SK-N-SH (cell line): ENCODE results near the gene CDH4. TPM values are rescaled to one million over a fixed set of nuclear protein-coding genes. Genes with fewer than 3 reads are reported as not detected.

Source experiments
- CTCF ChIA-PET: fragments of 300-600, 350-600 bp; formaldehyde crosslinking; extraction: SDS; loops from one replicate; lab custom pipeline; 2021; lab: Yijun Ruan, JAX
- POLR2A ChIA-PET: fragments of 350-600 bp; sonication (Branson Sonifier 250); formaldehyde crosslinking; extraction: SDS; loops from one replicate; lab custom pipeline; 2020; ENCODE audit warnings: antibody characterized with exemption, inconsistent platforms; lab: Yijun Ruan, JAX
- DNase-seq: peaks from one replicate; pipeline ENCODE4 v3.0.0; 2012
- H2AFZ ChIP-seq: fragments of 200-600 bp; sonication (generic); 2 replicates; pipeline ENCODE4 v1.8.1; 2016; ENCODE audit warnings: antibody characterized with exemption, mild to moderate bottlenecking, low read depth
- H3F3A ChIP-seq: fragments of 200-600 bp; sonication (generic); replicated peaks from 2 replicates; pipeline ENCODE3; 2016; ENCODE audit warnings: antibody characterized with exemption, mild to moderate bottlenecking; ENCODE audit not compliant: insufficient read depth
- H3K27ac ChIP-seq, 2 experiments: fragments of 200-500 bp in 1 of 2; fragments of 200-600 bp in 1 of 2; sonication (Bioruptor generic) in 1 of 2; sonication (generic), shearing (Covaris generic) in 1 of 2; 2 replicates each; pipeline versions ENCODE4 v1.5.1 to v1.6.1; 2014 to 2016; ENCODE audit warnings: low read depth in 2 of 2, inconsistent platforms in 1 of 2, low read length in 1 of 2, mild to moderate bottlenecking in 1 of 2, mixed read lengths in 1 of 2
- H3K27me3 ChIP-seq: fragments of 200-600 bp; sonication (generic), shearing (Covaris generic); 2 replicates; pipeline ENCODE4 v1.6.1; 2016; ENCODE audit warnings: mixed run types; ENCODE audit not compliant: insufficient read depth
- H3K36me3 ChIP-seq, 2 experiments: fragments of 200-500 bp in 1 of 2; fragments of 200-600 bp in 1 of 2; sonication (Bioruptor generic) in 1 of 2; sonication (generic) in 1 of 2; replicated peaks in 1 of 2; 2 replicates each; pipeline versions ENCODE3 to v1.5.1; 2014 to 2016; ENCODE audit warnings: low read length in 1 of 2, mild to moderate bottlenecking in 1 of 2; ENCODE audit not compliant: insufficient read depth in 2 of 2, control insufficient read depth in 1 of 2
- H3K4me1 ChIP-seq, 2 experiments: fragments of 200-500 bp in 1 of 2; fragments of 200-600 bp in 1 of 2; sonication (Bioruptor generic) in 1 of 2; sonication (generic), shearing (Covaris generic) in 1 of 2; 2 replicates each; pipeline versions ENCODE4 v1.5.1 to v1.6.1; 2014 to 2016; ENCODE audit warnings: low read depth in 1 of 2, low read length in 1 of 2, mixed run types in 1 of 2; ENCODE audit not compliant: insufficient read depth in 2 of 2, control insufficient read depth in 1 of 2
- H3K4me2 ChIP-seq: fragments of 200-600 bp; sonication (generic), shearing (Covaris generic); 2 replicates; pipeline ENCODE4 v1.6.1; 2017; ENCODE audit warnings: mixed run types
- H3K4me3 ChIP-seq, 2 experiments: fragments of 200-500 bp in 1 of 2; fragments of 200-600 bp in 1 of 2; sonication (Bioruptor generic) in 1 of 2; sonication (generic), shearing (Covaris generic) in 1 of 2; 2 replicates each; pipeline versions ENCODE4 v1.5.1 to v1.8.1; 2014 to 2016; ENCODE audit warnings: low read depth in 2 of 2, inconsistent platforms in 1 of 2, low read length in 1 of 2, mild to moderate bottlenecking in 1 of 2, mixed read lengths in 1 of 2, moderate library complexity in 1 of 2
- H3K79me2 ChIP-seq: fragments of 200-600 bp; sonication (generic); 2 replicates; pipeline ENCODE4 v1.8.1; 2017; ENCODE audit warnings: mild to moderate bottlenecking; ENCODE audit not compliant: insufficient read depth
- H3K9ac ChIP-seq: fragments of 200-600 bp; sonication (generic); 2 replicates; pipeline ENCODE4 v1.6.1; 2017; ENCODE audit warnings: mixed run types
- H3K9me2 ChIP-seq: fragments of 200-600 bp; sonication (generic); 2 replicates; pipeline ENCODE4 v1.6.1; 2017; ENCODE audit warnings: mixed run types
- H3K9me3 ChIP-seq: fragments of 200-600 bp; sonication (generic); 2 replicates; pipeline ENCODE4 v1.6.1; 2017; ENCODE audit warnings: mixed run types, mild to moderate bottlenecking, moderate library complexity
- H4K20me1 ChIP-seq: fragments of 200-600 bp; sonication (generic); 2 replicates; pipeline ENCODE4 v1.6.1; 2017; ENCODE audit warnings: mild to moderate bottlenecking, mixed run types; ENCODE audit not compliant: insufficient read depth
- CHD2 ChIP-seq: fragments of 150-350 bp; IDR thresholded peaks from 2 replicates; pipeline ENCODE4 v1.6.1; 2018; ENCODE audit warnings: low read length; ENCODE audit not compliant: partially characterized antibody
- ELF1 ChIP-seq: IDR thresholded peaks from 2 replicates; pipeline ENCODE4 v1.4.0; 2012
- EP300 ChIP-seq, 2 experiments: IDR thresholded peaks; 2 replicates each; pipeline versions ENCODE4 v1.4.0 to v1.6.1; 2012; ENCODE audit warnings: borderline replicate concordance in 1 of 2, low read depth in 1 of 2, low read length in 1 of 2
- EZH2phosphoT487 ChIP-seq: fragments of 200-600 bp; sonication (generic); IDR thresholded peaks from 2 replicates; pipeline ENCODE4 v1.6.1; 2017; ENCODE audit warnings: low read depth, mixed run types, mild to moderate bottlenecking, antibody characterized with exemption, moderate library complexity, borderline replicate concordance
- FOXM1 ChIP-seq: IDR thresholded peaks from 2 replicates; pipeline ENCODE4 v1.4.0; 2012; ENCODE audit warnings: low read depth, mild to moderate bottlenecking
- GABPA ChIP-seq: IDR thresholded peaks from 2 replicates; pipeline ENCODE4 v1.4.0; 2012; ENCODE audit warnings: low read depth, mild to moderate bottlenecking
- GATA2 ChIP-seq: sonication (generic); formaldehyde crosslinking; IDR thresholded peaks from 2 replicates; pipeline ENCODE4 v1.5.0; 2020; ENCODE audit warnings: mild to moderate bottlenecking, missing genetic modification reagents
- JUND ChIP-seq: IDR thresholded peaks from 2 replicates; pipeline ENCODE4 v1.4.0; 2012
- MXI1 ChIP-seq: IDR thresholded peaks from 2 replicates; pipeline ENCODE4 v1.6.1; 2012; ENCODE audit warnings: mild to moderate bottlenecking, low read depth, low read length, improper control_type of control experiment
- PBX3 ChIP-seq: IDR thresholded peaks from 2 replicates; pipeline ENCODE4; 2012
- POLR2AphosphoS5 ChIP-seq: IDR thresholded peaks from 2 replicates; pipeline ENCODE4 v1.6.1; 2012; ENCODE audit warnings: low read depth, low read length
- RAD21 ChIP-seq: IDR thresholded peaks from 2 replicates; pipeline ENCODE4 v1.6.1; 2012; ENCODE audit warnings: mild to moderate bottlenecking, low read length
- RCOR1 ChIP-seq: fragments of 150-350 bp; IDR thresholded peaks from 2 replicates; pipeline ENCODE4 v1.6.1; 2017; ENCODE audit warnings: antibody characterized with exemption, low read length
- RFX5 ChIP-seq: IDR thresholded peaks from 2 replicates; pipeline ENCODE4 v1.6.1; 2012; ENCODE audit warnings: mild to moderate bottlenecking, improper control_type of control experiment, low read length
- SIN3A ChIP-seq: IDR thresholded peaks from 2 replicates; pipeline ENCODE4 v1.6.1; 2012; ENCODE audit warnings: low read depth, mild to moderate bottlenecking, low read length, moderate library complexity, borderline replicate concordance
- TAF1 ChIP-seq: IDR thresholded peaks from 2 replicates; pipeline ENCODE4 v1.6.1; 2012; ENCODE audit warnings: low read depth, mild to moderate bottlenecking, low read length, moderate library complexity, borderline replicate concordance
- TCF12 ChIP-seq: IDR thresholded peaks from 2 replicates; pipeline ENCODE4 v1.4.0; 2012
- TEAD4 ChIP-seq: IDR thresholded peaks from 2 replicates; pipeline ENCODE4 v1.4.0; 2012; ENCODE audit warnings: mild to moderate bottlenecking, borderline replicate concordance; ENCODE audit not compliant: insufficient read depth
- USF1 ChIP-seq: IDR thresholded peaks from 2 replicates; pipeline ENCODE4 v1.4.0; 2012; ENCODE audit warnings: low read depth, borderline replicate concordance
- YY1 ChIP-seq: IDR thresholded peaks from 2 replicates; pipeline ENCODE4 v1.4.0; 2012; ENCODE audit warnings: low read depth, mild to moderate bottlenecking
- WGBS: methylation state at CpG from one replicate; pipeline ENCODE4 v1.1.6; 2017; ENCODE audit warnings: low lambda C conversion rate; 5-methylcytosine and 5-hydroxymethylcytosine counted together
- polyA plus RNA-seq, 3 experiments: library from polyadenylated mRNA; depleted of rRNA; stranded (reverse); fragments of >200 nt; gene quantifications; 2 replicates each; pipeline ENCODE4 v1.2.3, GENCODE V29; 2012

Gene CDH4
- polyA plus RNA-seq, 1 of the 3 experiments (the other 2 are of a cell fraction), result not detected

GRCh38 chr20:61520893-61521460, 268.9 kb downstream of the CDH4 start:
- DNase-seq, result no peak
- H4K20me1 ChIP-seq, result no peaks in the 10 kb centered on the region
- H3K27me3 ChIP-seq, result no peaks in the 10 kb centered on the region
- H3K4me2 ChIP-seq, result no peak overlapping the region
- H3K9ac ChIP-seq, result no peak overlapping the region
- POLR2A ChIA-PET, result no interaction called here
- H3K36me3 ChIP-seq, result no peaks in the 10 kb centered on the region
- CTCF ChIA-PET, result interaction anchor here (0.8 kb wide), 1 partner anchor 9 kb away, joined by 3 read pairs; no protein-coding TSS in a partner anchor
- H3F3A ChIP-seq, result no peaks in the 10 kb centered on the region
- H3K9me3 ChIP-seq, result no peaks in the 10 kb centered on the region
- H3K9me2 ChIP-seq, result no peaks in the 10 kb centered on the region
- H3K4me3 ChIP-seq, result no peak overlapping the region
- no peak overlapping the region for H2AFZ ChIP-seq
- H3K27ac ChIP-seq, result no peak overlapping the region
- H3K79me2 ChIP-seq, result no peaks in the 10 kb centered on the region
- 49% methylated on average over 14 of the region's 14 CpGs for WGBS
- TF ChIP-seq GATA2 (no peak), JUND (no peak), RAD21 (no peak), POLR2AphosphoS5 (no peak), GABPA (no peak), MXI1 (no peak), FOXM1 (no peak), PBX3 (no peak), RFX5 (no peak)
- no peaks in the 10 kb centered on the region for H3K4me1 ChIP-seq

GRCh38 chr20:61521687-61522420, 269.8 kb downstream of the CDH4 start:
- Histone ChIP-seq H2AFZ (no peak overlapping the region), H3K27me3 (no peaks in the 10 kb centered on the region), H3K4me2 (no peak overlapping the region), H3K36me3 (no peaks in the 10 kb centered on the region), H3K9me3 (no peaks in the 10 kb centered on the region), H3K4me3 (no peak overlapping the region), H3F3A (no peaks in the 10 kb centered on the region), H4K20me1 (no peaks in the 10 kb centered on the region), H3K9me2 (no peaks in the 10 kb centered on the region), H3K9ac (no peak overlapping the region), H3K4me1 (no peaks in the 10 kb centered on the region), H3K27ac (no peak overlapping the region), H3K79me2 (no peaks in the 10 kb centered on the region)
- 58% methylated on average over 24 of the region's 25 CpGs for WGBS
- no peak for DNase-seq
- TF ChIP-seq TEAD4 (no peak), EZH2phosphoT487 (no peak), EP300 (IDR thresholded peaks at IDR 0.05; ENCODE audit: borderline replicate concordance in 1 of 2, low read depth in 1 of 2, low read length in 1 of 2) (no peak), CHD2 (no peak), TCF12 (no peak), ELF1 (no peak), MXI1 (no peak), TAF1 (no peak), GATA2 (no peak), YY1 (no peak), USF1 (no peak), SIN3A (no peak), RCOR1 (no peak)
- ChIA-PET CTCF (no interaction called here), POLR2A (no interaction called here)
